ENCODE results near the gene CPNE4.

Gene CPNE4

DNA sequence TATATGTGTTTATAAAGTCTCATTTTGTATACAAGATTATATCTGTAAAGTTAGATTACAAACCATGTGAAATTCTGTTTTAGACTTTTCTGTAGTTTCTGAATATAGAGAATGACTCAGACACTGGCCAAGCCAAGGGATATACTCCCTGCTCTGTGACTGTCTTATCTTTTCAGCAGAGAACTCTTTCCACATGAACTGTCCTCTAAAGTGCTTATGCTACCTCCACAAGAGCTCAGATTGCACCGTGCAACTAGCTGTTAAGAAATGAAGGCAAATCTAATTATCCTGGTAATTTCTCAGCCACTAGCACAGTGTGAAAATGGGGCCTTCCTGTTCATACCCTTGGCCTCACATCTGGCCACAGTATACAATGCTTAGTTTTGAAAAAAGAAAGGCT lies 44.3 kb upstream of the CPNE4 start:
- no peaks in the 10 kb centered on the region for H3K9me3 ChIP-seq (ENCODE audit: insufficient read depth, low read depth, low read length)
- H3K79me2 ChIP-seq (ENCODE audit: insufficient read depth, low read length), result no peaks in the 10 kb centered on the region
- no peaks in the 10 kb centered on the region for H3K9me2 ChIP-seq (replicated peaks; ENCODE audit: low read depth, low read length)
- no peak overlapping the region for H2AFZ ChIP-seq (ENCODE audit: low read length)
- H3K4me2 ChIP-seq (ENCODE audit: low read depth, low read length, poor library complexity, severe bottlenecking), result no peak overlapping the region
- H3K27me3 ChIP-seq (ENCODE audit: insufficient read depth, low read length, poor library complexity, severe bottlenecking), result no peaks in the 10 kb centered on the region
- no peaks in the 10 kb centered on the region for H3K4me1 ChIP-seq (ENCODE audit: insufficient read depth, low read length, poor library complexity, severe bottlenecking)
- H3K36me3 ChIP-seq (ENCODE audit: insufficient read depth, low read length), result no peaks in the 10 kb centered on the region
- H3K9ac ChIP-seq (ENCODE audit: low read depth, low read length, poor library complexity, severe bottlenecking), result no peak overlapping the region
- H3F3A ChIP-seq (ENCODE audit: low read depth), result no peaks in the 10 kb centered on the region
- no peak overlapping the region for H3K4me3 ChIP-seq (ENCODE audit: low read length, poor library complexity, severe bottlenecking)
- H4K20me1 ChIP-seq (ENCODE audit: insufficient read depth, low read length, poor library complexity, severe bottlenecking), result no peaks in the 10 kb centered on the region
- TF ChIP-seq, protein P1, sequence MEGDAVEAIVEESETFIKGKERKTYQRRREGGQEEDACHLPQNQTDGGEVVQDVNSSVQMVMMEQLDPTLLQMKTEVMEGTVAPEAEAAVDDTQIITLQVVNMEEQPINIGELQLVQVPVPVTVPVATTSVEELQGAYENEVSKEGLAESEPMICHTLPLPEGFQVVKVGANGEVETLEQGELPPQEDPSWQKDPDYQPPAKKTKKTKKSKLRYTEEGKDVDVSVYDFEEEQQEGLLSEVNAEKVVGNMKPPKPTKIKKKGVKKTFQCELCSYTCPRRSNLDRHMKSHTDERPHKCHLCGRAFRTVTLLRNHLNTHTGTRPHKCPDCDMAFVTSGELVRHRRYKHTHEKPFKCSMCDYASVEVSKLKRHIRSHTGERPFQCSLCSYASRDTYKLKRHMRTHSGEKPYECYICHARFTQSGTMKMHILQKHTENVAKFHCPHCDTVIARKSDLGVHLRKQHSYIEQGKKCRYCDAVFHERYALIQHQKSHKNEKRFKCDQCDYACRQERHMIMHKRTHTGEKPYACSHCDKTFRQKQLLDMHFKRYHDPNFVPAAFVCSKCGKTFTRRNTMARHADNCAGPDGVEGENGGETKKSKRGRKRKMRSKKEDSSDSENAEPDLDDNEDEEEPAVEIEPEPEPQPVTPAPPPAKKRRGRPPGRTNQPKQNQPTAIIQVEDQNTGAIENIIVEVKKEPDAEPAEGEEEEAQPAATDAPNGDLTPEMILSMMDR (conservative IDR thresholded peaks at IDR 0.05; ENCODE audit: low read length), result no peak
- TF ChIP-seq EZH2phosphoT487 (IDR thresholded peaks at IDR 0.05; ENCODE audit: borderline replicate concordance), result no peak

DNA sequence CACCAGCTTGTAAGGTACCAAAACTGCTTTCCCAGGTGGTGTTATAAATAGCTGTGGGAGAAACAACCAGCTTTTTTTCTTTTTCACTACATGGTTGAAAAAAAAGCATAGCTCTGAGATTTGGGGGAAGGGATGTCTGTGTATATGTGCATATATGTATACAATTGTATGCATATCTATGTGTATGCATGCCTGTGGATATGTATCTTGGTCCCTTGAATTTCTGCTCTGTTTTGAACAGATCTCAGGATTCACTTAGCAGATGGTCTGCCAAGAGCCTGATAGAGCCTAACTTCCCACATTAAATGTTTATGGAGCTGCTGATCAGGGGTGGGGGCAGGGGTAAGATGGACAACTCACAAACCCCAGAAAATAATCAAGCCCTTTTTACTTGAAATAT lies 39.0 kb upstream of the CPNE4 start:
- H3K9ac ChIP-seq (ENCODE audit: low read depth, low read length, poor library complexity, severe bottlenecking), result no peak overlapping the region
- no peaks in the 10 kb centered on the region for H3K9me2 ChIP-seq (replicated peaks; ENCODE audit: low read depth, low read length)
- no peaks in the 10 kb centered on the region for H4K20me1 ChIP-seq (ENCODE audit: insufficient read depth, low read length, poor library complexity, severe bottlenecking)
- no peaks in the 10 kb centered on the region for H3K4me1 ChIP-seq (ENCODE audit: insufficient read depth, low read length, poor library complexity, severe bottlenecking)
- no peak overlapping the region for H3K4me2 ChIP-seq (ENCODE audit: low read depth, low read length, poor library complexity, severe bottlenecking)
- H2AFZ ChIP-seq (ENCODE audit: low read length), result no peak overlapping the region
- no peaks in the 10 kb centered on the region for H3K9me3 ChIP-seq (ENCODE audit: insufficient read depth, low read depth, low read length)
- no peak overlapping the region for H3K4me3 ChIP-seq (ENCODE audit: low read length, poor library complexity, severe bottlenecking)
- no peaks in the 10 kb centered on the region for H3K36me3 ChIP-seq (ENCODE audit: insufficient read depth, low read length)
- H3K79me2 ChIP-seq (ENCODE audit: insufficient read depth, low read length), result no peaks in the 10 kb centered on the region
- TF ChIP-seq, protein P1 (conservative IDR thresholded peaks at IDR 0.05; ENCODE audit: low read length), result no peak
- TF ChIP-seq EZH2phosphoT487 (IDR thresholded peaks at IDR 0.05; ENCODE audit: borderline replicate concordance), result no peak
- H3K27me3 ChIP-seq (ENCODE audit: insufficient read depth, low read length, poor library complexity, severe bottlenecking), result no peaks in the 10 kb centered on the region
- H3F3A ChIP-seq (ENCODE audit: low read depth), result no peaks in the 10 kb centered on the region

DNA sequence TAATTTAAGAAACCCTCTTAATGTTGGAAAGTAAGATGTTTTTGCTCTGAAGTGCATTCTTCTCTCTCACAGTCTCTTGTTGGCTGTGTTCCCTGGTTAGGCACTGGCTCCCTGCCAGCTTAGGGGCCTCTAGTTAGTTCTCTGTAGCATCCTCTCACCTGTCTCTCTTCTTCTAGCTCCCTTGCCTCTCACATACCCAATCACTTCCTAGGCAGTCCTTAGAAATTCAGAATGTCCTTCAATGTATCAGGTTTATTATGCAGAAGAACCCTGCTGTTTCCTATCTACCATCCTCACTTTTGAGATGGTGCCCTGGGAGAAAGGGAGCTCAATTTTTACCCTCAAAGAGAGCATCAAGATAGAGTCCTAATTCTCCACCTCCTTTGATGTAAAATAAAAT lies 36.2 kb upstream of the CPNE4 start:
- no peaks in the 10 kb centered on the region for H4K20me1 ChIP-seq (ENCODE audit: insufficient read depth, low read length, poor library complexity, severe bottlenecking)
- no peaks in the 10 kb centered on the region for H3K9me2 ChIP-seq (replicated peaks; ENCODE audit: low read depth, low read length)
- H3K79me2 ChIP-seq (ENCODE audit: insufficient read depth, low read length), result no peaks in the 10 kb centered on the region
- no peaks in the 10 kb centered on the region for H3K9me3 ChIP-seq (ENCODE audit: insufficient read depth, low read depth, low read length)
- no peaks in the 10 kb centered on the region for H3F3A ChIP-seq (ENCODE audit: low read depth)
- no peaks in the 10 kb centered on the region for H3K4me1 ChIP-seq (ENCODE audit: insufficient read depth, low read length, poor library complexity, severe bottlenecking)
- H3K27me3 ChIP-seq (ENCODE audit: insufficient read depth, low read length, poor library complexity, severe bottlenecking), result peaks cover 3% of the 10 kb centered on the region
- TF ChIP-seq, protein P1 (conservative IDR thresholded peaks at IDR 0.05; ENCODE audit: low read length), result no peak
- no peak for TF ChIP-seq EZH2phosphoT487 (IDR thresholded peaks at IDR 0.05; ENCODE audit: borderline replicate concordance)
- H3K9ac ChIP-seq (ENCODE audit: low read depth, low read length, poor library complexity, severe bottlenecking), result no peak overlapping the region
- H3K36me3 ChIP-seq (ENCODE audit: insufficient read depth, low read length), result no peaks in the 10 kb centered on the region
- H3K4me2 ChIP-seq (ENCODE audit: low read depth, low read length, poor library complexity, severe bottlenecking), result no peak overlapping the region
- H2AFZ ChIP-seq (ENCODE audit: low read length), result no peak overlapping the region
- no peak overlapping the region for H3K4me3 ChIP-seq (ENCODE audit: low read length, poor library complexity, severe bottlenecking)
